Naive thymus-derived CD4-positive, alpha-beta T cell (primary cell): Measurements from ENCODE around the gene DPP10. TPM values are rescaled to one million over a fixed set of nuclear protein-coding genes. Genes with fewer than 3 reads are reported as not detected.

ENCODE experiments used
- ATAC-seq: fragments of 150-1000 bp; cut with Tn5 transposase; 2 replicates; pipeline ENCODE4 v1.10.0; 2021; ENCODE audit warnings: mild to moderate bottlenecking, moderate library complexity
- CTCF ChIA-PET: fragments of 350-600 bp; sonication (Branson Sonifier 250); formaldehyde crosslinking; loops from one replicate; lab custom pipeline; 2021; ENCODE audit warnings: antibody characterized with exemption; lab: Charles Lee
- POLR2A ChIA-PET: fragments of 350-600 bp; sonication (Branson Sonifier 250); formaldehyde crosslinking; loops from one replicate; lab custom pipeline; 2021; ENCODE audit warnings: antibody characterized with exemption, inconsistent platforms; lab: Charles Lee
- DNase-seq, 9 donors: peaks; one replicate each; pipeline versions ENCODE4 v3.0.0 to v3.0.0-alpha.2; 2020 to 2022; ENCODE audit warnings: mixed read lengths in 1 of 9
- H3K27ac ChIP-seq: one replicate; pipeline ENCODE4 v1.7.0; 2013; ENCODE audit warnings: mild to moderate bottlenecking, low read depth, low read length, moderate library complexity
- H3K27me3 ChIP-seq, 2 donors: one replicate each; pipeline ENCODE4 v1.7.0; 2013; ENCODE audit warnings: low read length in 2 of 2, mild to moderate bottlenecking in 2 of 2, moderate library complexity in 2 of 2; ENCODE audit not compliant: control insufficient read depth in 2 of 2, insufficient read depth in 2 of 2
- H3K36me3 ChIP-seq, 3 experiments: 1 replicate in 2 of 3; 2 replicates in 1 of 3; pipeline ENCODE4 v1.7.0; 2013; ENCODE audit warnings: low read length in 3 of 3, mild to moderate bottlenecking in 3 of 3, moderate library complexity in 1 of 3; ENCODE audit not compliant: insufficient read depth in 3 of 3, control insufficient read depth in 2 of 3
- H3K4me1 ChIP-seq, 2 donors: one replicate each; pipeline ENCODE4 v1.7.0; 2013; ENCODE audit warnings: low read length in 2 of 2, mild to moderate bottlenecking in 2 of 2, moderate library complexity in 1 of 2; ENCODE audit not compliant: control insufficient read depth in 2 of 2, insufficient read depth in 2 of 2
- H3K4me3 ChIP-seq: 2 replicates; pipeline ENCODE4 v1.7.0; 2013; ENCODE audit warnings: mild to moderate bottlenecking, low read length
- H3K9me3 ChIP-seq, 3 experiments: 1 replicate in 2 of 3; 2 replicates in 1 of 3; pipeline ENCODE4 v1.7.0; 2013; ENCODE audit warnings: low read length in 3 of 3; ENCODE audit not compliant: control insufficient read depth in 2 of 3
- H3K27ac Mint-ChIP-seq, 9 donors: one replicate each; pipeline ENCODE4 v1.8.0; 2020 to 2022; ENCODE audit warnings: mixed read lengths in 9 of 9, mild to moderate bottlenecking in 8 of 9, moderate library complexity in 5 of 9, inconsistent platforms in 2 of 9
- H3K27me3 Mint-ChIP-seq, 5 donors: one replicate each; pipeline ENCODE4 v1.8.0; 2021 to 2022; ENCODE audit warnings: mixed read lengths in 5 of 5, mild to moderate bottlenecking in 1 of 5
- H3K36me3 Mint-ChIP-seq, 5 donors: one replicate each; pipeline ENCODE4 v1.8.0; 2020 to 2022; ENCODE audit warnings: mixed read lengths in 5 of 5, mild to moderate bottlenecking in 3 of 5, inconsistent platforms in 1 of 5
- H3K4me1 Mint-ChIP-seq, 7 donors: one replicate each; pipeline ENCODE4 v1.8.0; 2020 to 2022; ENCODE audit warnings: mixed read lengths in 7 of 7, mild to moderate bottlenecking in 3 of 7, inconsistent platforms in 1 of 7
- H3K4me3 Mint-ChIP-seq, 10 donors: one replicate each; pipeline ENCODE4 v1.8.0; 2020 to 2022; ENCODE audit warnings: mild to moderate bottlenecking in 10 of 10, mixed read lengths in 10 of 10, moderate library complexity in 6 of 10, inconsistent platforms in 2 of 10
- H3K9me3 Mint-ChIP-seq, 11 donors: one replicate each; pipeline ENCODE4 v1.8.0; 2020 to 2022; ENCODE audit warnings: mixed read lengths in 11 of 11, mild to moderate bottlenecking in 4 of 11, inconsistent platforms in 1 of 11, moderate library complexity in 1 of 11
- intact Hi-C, 2 donors: fragments of 100-400 bp; cut with micrococcal nuclease; formaldehyde crosslinking; loops; one replicate each; pipeline ENCODE4 v1.15.1; 2023
- polyA plus RNA-seq, 2 donors: library from polyadenylated mRNA; unstranded; fragments of 300-500 nt; fragmentation: Illumina TruSeq; gene quantifications; one replicate each; pipeline ENCODE4 v1.2.3, GENCODE V29; 2021
- total RNA-seq, 6 experiments: library from RNA in 5 of 6; stranded (reverse) in 5 of 6; gene quantifications; 1 replicate in 5 of 6; 2 replicates in 1 of 6; pipeline ENCODE4 v1.2.3 and lab custom pipeline; 2021 to 2026

Gene DPP10
- total and polyA plus RNA-seq, 7 experiments from 2014 or later, result not detected

DNA sequence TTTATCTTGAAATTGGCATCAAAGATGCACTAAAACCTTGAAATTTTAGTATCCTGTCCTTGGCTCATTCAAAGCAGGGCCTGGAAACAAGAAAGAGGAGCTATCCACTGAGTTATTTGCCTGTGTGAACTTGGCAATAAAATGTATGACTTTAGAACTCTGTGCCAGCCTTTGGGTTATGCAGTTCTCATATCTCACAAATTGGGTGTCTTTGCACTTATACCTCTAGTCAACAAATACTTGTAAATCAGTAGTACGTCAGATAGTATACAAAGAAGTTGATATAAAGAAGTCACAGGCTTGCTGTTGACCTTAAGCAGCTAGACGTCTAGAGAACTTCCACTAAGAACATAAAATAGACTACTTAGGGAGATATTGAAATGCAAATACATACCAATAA, 1331.9 kb downstream of the DPP10 start:
- H3K27me3 Mint-ChIP-seq, result no peaks in the 10 kb centered on the region
- H3K4me1 Mint-ChIP-seq, result no peaks in the 10 kb centered on the region
- Histone ChIP-seq H3K4me1 (no peaks in the 10 kb centered on the region), H3K9me3 (no peaks in the 10 kb centered on the region), H3K4me3 (no peak overlapping the region), H3K27ac (no peak overlapping the region), H3K27me3 (no peaks in the 10 kb centered on the region), H3K36me3 (no peaks in the 10 kb centered on the region)
- CTCF ChIA-PET, result no interaction called here
- H3K36me3 Mint-ChIP-seq, result no peaks in the 10 kb centered on the region
- intact Hi-C loops, result no loop called here
- POLR2A ChIA-PET, result no interaction called here
- no peak overlapping the region for H3K27ac Mint-ChIP-seq
- H3K4me3 Mint-ChIP-seq, result no peak overlapping the region
- peaks cover 0 to 9% (median 0%) of the 10 kb centered on the region in 11 donors for H3K9me3 Mint-ChIP-seq
- ATAC-seq (no peak), DNase-seq (no peak)

DNA sequence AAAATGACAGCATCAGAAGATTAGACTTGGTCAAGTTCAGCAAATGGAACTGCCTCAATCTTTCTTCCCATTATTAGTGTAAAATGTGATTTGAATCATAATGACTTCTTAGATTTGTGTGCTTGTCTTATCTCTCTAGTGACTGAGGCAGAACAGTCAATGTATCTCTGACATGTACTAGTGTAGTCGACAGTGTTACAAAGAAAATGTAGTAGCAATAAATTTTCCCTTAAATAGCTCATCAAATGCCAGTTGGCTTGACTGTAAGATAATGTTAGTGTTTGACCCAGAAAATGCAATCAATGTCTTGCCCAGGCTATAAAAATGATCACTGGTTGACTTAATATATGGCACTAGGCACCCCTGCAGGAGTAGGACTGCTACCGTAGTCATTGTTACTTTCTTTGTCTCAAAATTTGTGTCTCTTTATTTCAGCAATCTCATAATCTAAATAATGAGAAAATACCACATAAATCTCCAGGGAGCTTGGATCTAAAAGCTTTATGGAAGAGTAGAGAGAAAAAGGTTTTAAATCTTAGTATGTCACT, 1336.7 kb downstream of the DPP10 start:
- H3K27me3 Mint-ChIP-seq, result no peaks in the 10 kb centered on the region
- H3K36me3 Mint-ChIP-seq, result no peaks in the 10 kb centered on the region
- Histone ChIP-seq H3K27ac (no peak overlapping the region), H3K4me3 (no peak overlapping the region), H3K27me3 (no peaks in the 10 kb centered on the region), H3K4me1 (no peaks in the 10 kb centered on the region), H3K36me3 (no peaks in the 10 kb centered on the region), H3K9me3 (no peaks in the 10 kb centered on the region)
- DNase-seq (no peak), ATAC-seq (no peak)
- ChIA-PET CTCF (no interaction called here), POLR2A (no interaction called here)
- H3K4me3 Mint-ChIP-seq, result no peak overlapping the region
- H3K27ac Mint-ChIP-seq, result no peak overlapping the region
- peaks cover 0 to 12% (median 2%) of the 10 kb centered on the region in 11 donors for H3K9me3 Mint-ChIP-seq
- intact Hi-C loops, result no loop called here
- no peaks in the 10 kb centered on the region for H3K4me1 Mint-ChIP-seq

DNA sequence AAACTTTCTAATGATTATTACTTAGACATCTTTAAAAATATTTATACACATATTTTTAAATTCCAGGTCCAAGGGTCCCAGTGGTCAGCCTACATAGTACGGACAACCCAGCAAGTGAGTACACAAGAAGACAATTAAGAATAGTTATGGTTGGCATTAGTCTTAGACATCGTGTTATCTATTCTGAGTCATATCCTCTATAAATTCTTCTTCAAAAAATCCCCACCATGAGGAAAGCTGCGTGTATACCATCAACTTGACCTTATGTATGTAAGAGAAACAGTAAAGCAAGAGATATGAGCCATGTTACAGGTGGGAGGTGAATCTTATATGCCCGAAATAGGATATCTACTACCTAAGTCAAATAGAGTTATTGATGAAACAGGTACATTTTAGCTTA, 1339.8 kb downstream of the DPP10 start:
- Histone ChIP-seq H3K27me3 (no peaks in the 10 kb centered on the region), H3K9me3 (no peaks in the 10 kb centered on the region), H3K4me1 (no peaks in the 10 kb centered on the region), H3K36me3 (no peaks in the 10 kb centered on the region), H3K4me3 (no peak overlapping the region), H3K27ac (no peak overlapping the region)
- ATAC-seq (no peak), DNase-seq (no peak)
- H3K36me3 Mint-ChIP-seq, result peaks cover 0 to 4% (median 0%) of the 10 kb centered on the region in 5 donors
- H3K4me1 Mint-ChIP-seq, result no peaks in the 10 kb centered on the region
- ChIA-PET CTCF (no interaction called here), POLR2A (no interaction called here)
- H3K27me3 Mint-ChIP-seq, result no peaks in the 10 kb centered on the region
- H3K9me3 Mint-ChIP-seq, result peaks cover 0 to 24% (median 6%) of the 10 kb centered on the region in 11 donors
- H3K4me3 Mint-ChIP-seq, result no peak overlapping the region
- intact Hi-C loops, result no loop called here
- no peak overlapping the region for H3K27ac Mint-ChIP-seq

DNA sequence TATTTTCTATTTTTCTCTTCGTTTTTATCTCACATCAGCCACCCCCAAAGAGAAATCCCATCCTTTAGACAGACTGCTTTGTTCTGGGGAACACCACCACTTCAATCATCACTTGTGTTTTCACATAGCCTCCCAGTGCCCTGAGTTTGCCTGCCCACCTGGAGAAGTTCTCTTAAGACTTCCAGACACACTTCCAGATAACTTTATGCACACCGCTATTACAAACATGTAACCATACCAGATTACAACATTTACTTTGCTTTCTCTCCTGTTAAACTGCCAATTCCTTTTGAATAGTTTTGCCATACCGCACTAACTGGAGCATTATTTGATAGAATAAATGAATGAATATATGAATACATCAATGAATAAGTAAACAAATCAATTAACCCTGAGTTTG, 1353.6 kb downstream of the DPP10 start:
- POLR2A ChIA-PET, result no interaction called here
- no peaks in the 10 kb centered on the region for H3K4me1 Mint-ChIP-seq
- CTCF ChIA-PET, result no interaction called here

DNA sequence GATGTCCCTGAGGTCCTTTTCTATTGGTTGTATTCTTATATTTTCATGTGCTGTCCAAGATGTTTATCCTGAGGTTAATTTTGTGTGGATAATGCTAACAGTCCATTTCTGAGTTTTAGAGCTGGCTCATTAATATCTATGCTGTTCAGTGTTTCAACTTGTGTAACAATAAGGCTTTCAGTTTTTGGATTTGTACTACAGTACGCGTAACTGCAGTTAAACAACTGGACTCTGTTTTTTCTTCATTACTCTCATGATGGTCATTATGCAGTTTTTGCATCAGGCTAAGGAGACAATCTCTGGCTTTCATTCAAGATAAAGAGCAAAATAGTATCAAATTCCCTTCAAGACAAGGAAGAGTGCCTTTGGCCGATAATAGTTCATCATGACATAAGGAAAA, 1364.8 kb downstream of the DPP10 start:
- Histone ChIP-seq H3K27me3 (no peaks in the 10 kb centered on the region), H3K36me3 (no peaks in the 10 kb centered on the region), H3K27ac (no peak overlapping the region), H3K4me3 (no peak overlapping the region), H3K9me3 (no peaks in the 10 kb centered on the region), H3K4me1 (no peaks in the 10 kb centered on the region)
- POLR2A ChIA-PET, result no interaction called here
- no peaks in the 10 kb centered on the region for H3K36me3 Mint-ChIP-seq
- H3K27me3 Mint-ChIP-seq, result no peaks in the 10 kb centered on the region
- H3K27ac Mint-ChIP-seq, result no peak overlapping the region
- ATAC-seq (no peak), DNase-seq (no peak)
- peaks cover 0 to 23% (median 12%) of the 10 kb centered on the region in 11 donors for H3K9me3 Mint-ChIP-seq
- H3K4me3 Mint-ChIP-seq, result no peak overlapping the region
- intact Hi-C loops, result no loop called here
- H3K4me1 Mint-ChIP-seq, result no peaks in the 10 kb centered on the region
- CTCF ChIA-PET, result no interaction called here

More for the DNA sequence above, 1353.6 kb downstream of the DPP10 start:
- Mint-ChIP-seq H3K27ac (no peak overlapping the region), H3K27me3 (no peaks in the 10 kb centered on the region), H3K4me3 (no peak overlapping the region), H3K9me3 (peaks cover 0 to 34% (median 4%) of the 10 kb centered on the region in 11 donors), H3K36me3 (no peaks in the 10 kb centered on the region)
- intact Hi-C loops, result no loop called here
- Histone ChIP-seq H3K27ac (no peak overlapping the region), H3K27me3 (no peaks in the 10 kb centered on the region), H3K4me1 (no peaks in the 10 kb centered on the region), H3K9me3 (no peaks in the 10 kb centered on the region), H3K4me3 (no peak overlapping the region), H3K36me3 (no peaks in the 10 kb centered on the region)
- ATAC-seq, result no peak
- DNase-seq, result no peak

DNA sequence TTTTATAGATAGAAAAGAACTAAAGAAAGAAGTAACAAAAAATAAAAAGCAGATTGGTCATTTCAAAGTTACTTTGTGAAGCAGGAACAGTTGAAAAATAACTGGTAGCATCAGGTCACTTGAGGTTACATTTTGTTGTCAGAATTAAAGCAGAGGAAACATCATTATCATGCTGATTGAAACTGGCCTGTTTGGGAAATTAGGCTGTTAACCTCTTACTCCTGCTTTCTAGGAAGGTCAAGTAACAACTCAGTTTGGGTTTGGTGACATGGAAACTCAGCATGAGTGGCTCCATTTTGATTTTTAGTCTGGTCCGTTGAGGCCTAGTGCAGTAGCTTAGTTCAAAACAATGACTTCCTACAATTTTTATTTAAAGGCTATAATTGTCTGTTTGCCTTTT, 1383.5 kb downstream of the DPP10 start:
- ChIA-PET POLR2A (no interaction called here), CTCF (no interaction called here)
- no peaks in the 10 kb centered on the region for H3K4me1 Mint-ChIP-seq
- no peaks in the 10 kb centered on the region for H3K9me3 ChIP-seq
- no peaks in the 10 kb centered on the region for H3K36me3 ChIP-seq
- no peak overlapping the region for H3K27ac ChIP-seq
- no peak overlapping the region for H3K4me3 ChIP-seq
- H3K27ac Mint-ChIP-seq, result no peak overlapping the region
- no peaks in the 10 kb centered on the region for H3K4me1 ChIP-seq
- peaks cover 0 to 12% (median 5%) of the 10 kb centered on the region in 11 donors for H3K9me3 Mint-ChIP-seq
- intact Hi-C loops, result no loop called here
- no peak overlapping the region for H3K4me3 Mint-ChIP-seq
- no peak for ATAC-seq
- H3K27me3 ChIP-seq, result no peaks in the 10 kb centered on the region
- DNase-seq, result no peak
- no peaks in the 10 kb centered on the region for H3K27me3 Mint-ChIP-seq
- H3K36me3 Mint-ChIP-seq, result no peaks in the 10 kb centered on the region

DNA sequence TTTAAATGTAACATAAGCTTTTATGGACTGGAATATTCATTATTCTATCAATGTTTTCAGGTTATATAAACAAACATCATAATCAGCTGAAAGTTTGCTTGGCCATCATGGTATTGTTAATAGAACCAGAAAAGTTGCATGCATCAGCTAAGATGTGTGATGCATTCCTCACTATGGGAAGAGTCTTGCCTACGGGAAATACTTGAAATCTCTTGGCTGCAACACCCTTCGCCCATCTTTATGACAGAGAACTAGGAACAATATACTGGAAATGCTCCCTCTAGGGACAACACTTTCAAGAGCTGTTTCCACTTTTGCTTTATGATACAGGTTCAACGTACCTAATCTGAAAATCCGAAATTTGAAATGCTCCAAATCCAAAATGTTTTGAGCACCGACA, 1390.8 kb downstream of the DPP10 start:
- Histone ChIP-seq H3K36me3 (no peaks in the 10 kb centered on the region), H3K4me3 (no peak overlapping the region), H3K4me1 (no peaks in the 10 kb centered on the region), H3K9me3 (no peaks in the 10 kb centered on the region), H3K27me3 (no peaks in the 10 kb centered on the region), H3K27ac (no peak overlapping the region)
- ChIA-PET CTCF (no interaction called here), POLR2A (no interaction called here)
- H3K4me3 Mint-ChIP-seq, result no peak overlapping the region
- no peaks in the 10 kb centered on the region for H3K36me3 Mint-ChIP-seq
- no peak overlapping the region for H3K27ac Mint-ChIP-seq
- no peaks in the 10 kb centered on the region for H3K4me1 Mint-ChIP-seq
- intact Hi-C loops, result no loop called here
- peaks cover 0 to 8% (median 3%) of the 10 kb centered on the region in 11 donors for H3K9me3 Mint-ChIP-seq
- H3K27me3 Mint-ChIP-seq, result no peaks in the 10 kb centered on the region
- no peak for ATAC-seq
- no peak for DNase-seq
